ENCODE results near the gene LYRM4. TPM values are rescaled to one million over a fixed set of nuclear protein-coding genes. Genes with fewer than 3 reads are reported as not detected.

LYRM4 gene
- total RNA-seq, 1 donor from 2014 or later, result 20.4 TPM

DNA sequence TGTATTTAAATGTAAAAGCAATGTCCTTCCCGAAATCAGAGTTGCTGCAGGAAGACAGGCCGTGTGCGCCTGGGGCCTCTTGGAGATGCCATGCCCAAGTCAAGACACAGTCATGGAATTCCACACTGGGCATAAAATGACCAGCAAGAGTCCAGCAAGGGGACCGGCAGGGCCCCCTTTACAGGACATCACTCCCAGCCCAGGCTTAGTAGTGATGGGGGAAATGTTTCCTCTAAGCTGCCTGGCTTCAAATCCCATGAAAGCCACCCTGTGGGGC lies 177.5 kb downstream of the LYRM4 start:
- intact Hi-C loops (cut with DNase I), result no loop called here

GRCh38 chr6:5082487-5083306 lies 178.1 kb downstream of the LYRM4 start:
- ATAC-seq (peak; percentile 24), DNase-seq (no peak)
- TF ChIP-seq, protein P1, sequence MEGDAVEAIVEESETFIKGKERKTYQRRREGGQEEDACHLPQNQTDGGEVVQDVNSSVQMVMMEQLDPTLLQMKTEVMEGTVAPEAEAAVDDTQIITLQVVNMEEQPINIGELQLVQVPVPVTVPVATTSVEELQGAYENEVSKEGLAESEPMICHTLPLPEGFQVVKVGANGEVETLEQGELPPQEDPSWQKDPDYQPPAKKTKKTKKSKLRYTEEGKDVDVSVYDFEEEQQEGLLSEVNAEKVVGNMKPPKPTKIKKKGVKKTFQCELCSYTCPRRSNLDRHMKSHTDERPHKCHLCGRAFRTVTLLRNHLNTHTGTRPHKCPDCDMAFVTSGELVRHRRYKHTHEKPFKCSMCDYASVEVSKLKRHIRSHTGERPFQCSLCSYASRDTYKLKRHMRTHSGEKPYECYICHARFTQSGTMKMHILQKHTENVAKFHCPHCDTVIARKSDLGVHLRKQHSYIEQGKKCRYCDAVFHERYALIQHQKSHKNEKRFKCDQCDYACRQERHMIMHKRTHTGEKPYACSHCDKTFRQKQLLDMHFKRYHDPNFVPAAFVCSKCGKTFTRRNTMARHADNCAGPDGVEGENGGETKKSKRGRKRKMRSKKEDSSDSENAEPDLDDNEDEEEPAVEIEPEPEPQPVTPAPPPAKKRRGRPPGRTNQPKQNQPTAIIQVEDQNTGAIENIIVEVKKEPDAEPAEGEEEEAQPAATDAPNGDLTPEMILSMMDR (IDR thresholded peaks at IDR 0.05), result no peak
- H3K36me3 ChIP-seq, result no peaks in the 10 kb centered on the region
- no peak overlapping the region for H3K4me3 ChIP-seq
- intact Hi-C loops (cut with DNase I), result no loop called here
- H3K27ac ChIP-seq, result no peak overlapping the region
- H3K9me3 ChIP-seq, result no peaks in the 10 kb centered on the region
- peaks cover 15% of the 10 kb centered on the region for H3K4me1 ChIP-seq
- peaks cover 21% of the 10 kb centered on the region for H3K27me3 ChIP-seq

More for the DNA sequence above, 177.5 kb downstream of the LYRM4 start:
- TF ChIP-seq, protein P1 (IDR thresholded peaks at IDR 0.05), result no peak
- H3K4me3 ChIP-seq, result no peak overlapping the region
- peaks cover 15% of the 10 kb centered on the region for H3K4me1 ChIP-seq
- peaks cover 21% of the 10 kb centered on the region for H3K27me3 ChIP-seq
- DNase-seq, result no peak
- no peak for ATAC-seq
- H3K27ac ChIP-seq, result no peak overlapping the region
- no peaks in the 10 kb centered on the region for H3K9me3 ChIP-seq
- no peaks in the 10 kb centered on the region for H3K36me3 ChIP-seq

DNA sequence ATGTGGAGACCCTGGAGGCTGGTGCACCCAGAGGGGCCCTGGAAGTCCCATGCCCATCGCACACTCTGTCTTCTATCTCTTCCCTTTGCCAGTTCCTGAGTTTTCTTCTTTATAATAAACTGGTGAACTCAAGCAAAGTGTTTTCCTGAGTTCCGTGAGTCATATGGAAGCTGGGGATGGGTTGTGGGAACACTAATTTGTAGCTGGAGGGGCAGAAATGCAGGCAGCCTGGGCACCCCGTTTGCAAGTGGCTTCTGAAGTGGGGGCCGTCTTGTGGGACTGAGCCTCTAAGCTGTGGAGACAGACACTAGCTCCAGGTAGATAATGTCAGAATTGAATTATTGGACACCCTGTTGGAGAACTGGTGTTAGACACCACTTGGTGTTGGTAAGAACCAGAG lies 178.8 kb downstream of the LYRM4 start:
- DNase-seq, result no peak
- Histone ChIP-seq H3K27me3 (peaks cover 20% of the 10 kb centered on the region), H3K36me3 (no peaks in the 10 kb centered on the region), H3K4me1 (peaks cover 15% of the 10 kb centered on the region), H3K27ac (no peak overlapping the region), H3K4me3 (no peak overlapping the region), H3K9me3 (no peaks in the 10 kb centered on the region)
- no peak for ATAC-seq
- intact Hi-C loops (cut with DNase I), result no loop called here
- TF ChIP-seq, protein P1 (IDR thresholded peaks at IDR 0.05), result no peak

GRCh38 chr6:5081182-5081581 lies 179.6 kb downstream of the LYRM4 start:
- ATAC-seq, result no peak
- Histone ChIP-seq H3K27me3 (peaks cover 12% of the 10 kb centered on the region), H3K9me3 (no peaks in the 10 kb centered on the region), H3K4me1 (peaks cover 11% of the 10 kb centered on the region), H3K27ac (no peak overlapping the region), H3K4me3 (no peak overlapping the region), H3K36me3 (no peaks in the 10 kb centered on the region)
- no peak for DNase-seq
- intact Hi-C loops (cut with DNase I), result no loop called here
- TF ChIP-seq, protein P1 (IDR thresholded peaks at IDR 0.05), result no peak

GRCh38 chr6:5080574-5080973 lies 180.2 kb downstream of the LYRM4 start:
- intact Hi-C loops (cut with DNase I), result no loop called here
- H3K27me3 ChIP-seq, result peaks cover 7% of the 10 kb centered on the region

More at GRCh38 chr6:5080574-5080973, 180.2 kb downstream of the LYRM4 start:
- Histone ChIP-seq H3K9me3 (no peaks in the 10 kb centered on the region), H3K36me3 (no peaks in the 10 kb centered on the region), H3K4me3 (no peak overlapping the region), H3K27ac (no peak overlapping the region), H3K4me1 (peaks cover 5% of the 10 kb centered on the region)
- ATAC-seq, result no peak
- DNase-seq, result no peak
- TF ChIP-seq, protein P1 (IDR thresholded peaks at IDR 0.05), result no peak

Data from upper lobe of right lung (tissue), 1 donor.